ENCODE data around the gene WLS.

GRCh38 chr1:68232289-68233148 lies at the start of gene WLS:
- TF ChIP-seq CTCF (IDR thresholded peaks at IDR 0.05) (no peak), POLR2AphosphoS5 (IDR thresholded peaks at IDR 0.05; ENCODE audit: insufficient read depth in 1 of 2, low read depth in 1 of 2) (peak; percentile 64 to 92), POLR2A (IDR thresholded peaks at IDR 0.05) (peak in 1 of 2 donors; percentile 81)

All from vagina (tissue), 2 donors.